Sigmoid colon (tissue), 7 donors: ENCODE data around the gene PLXNA4. TPM values are rescaled to one million over a fixed set of nuclear protein-coding genes. Genes with fewer than 3 reads are reported as not detected.

Experiments
- DNase-seq: peaks from one replicate; pipeline ENCODE4 v3.0.0-alpha.2; 2019
- H3K27ac ChIP-seq, 4 donors: fragments of 200-600 bp; sonication (generic); one replicate each; pipeline ENCODE4 v1.5.1; 2016 to 2019; ENCODE audit warnings: mild to moderate bottlenecking in 1 of 4
- H3K27me3 ChIP-seq, 3 donors: fragments of 200-600 bp; sonication (generic); one replicate each; pipeline ENCODE4 v1.5.1; 2019; ENCODE audit warnings: mild to moderate bottlenecking in 1 of 3
- H3K36me3 ChIP-seq, 4 donors: fragments of 200-600 bp; sonication (generic); one replicate each; pipeline ENCODE4 v1.5.1; 2016 to 2019
- H3K4me1 ChIP-seq, 4 donors: fragments of 200-600 bp; sonication (generic); one replicate each; pipeline ENCODE4 v1.5.1; 2017 to 2019
- H3K4me3 ChIP-seq, 4 donors: fragments of 200-600 bp; sonication (generic); one replicate each; pipeline ENCODE4 v1.5.1; 2017 to 2019; ENCODE audit warnings: mild to moderate bottlenecking in 2 of 4, moderate library complexity in 1 of 4
- H3K9me3 ChIP-seq, 4 donors: fragments of 200-600 bp in 3 of 4; sonication (generic) in 3 of 4; one replicate each; pipeline versions ENCODE4 v1.5.1 to v1.6.1; 2013 to 2019
- CTCF ChIP-seq, 4 experiments: fragments of 450-650 bp in 3 of 4; fragments of 200-600 bp in 1 of 4; IDR thresholded peaks; one replicate each; pipeline ENCODE4 v1.5.1; 2016 to 2019; ENCODE audit warnings: antibody characterized with exemption in 4 of 4, mild to moderate bottlenecking in 3 of 4, moderate library complexity in 2 of 4
- EP300 ChIP-seq, 4 donors: sonication (generic); formaldehyde crosslinking; IDR thresholded peaks; one replicate each; pipeline ENCODE4 v1.6.1; 2017; ENCODE audit warnings: antibody characterized with exemption in 4 of 4
- POLR2A ChIP-seq, 2 donors: fragments of 450-650 bp; IDR thresholded peaks; one replicate each; pipeline ENCODE4 v1.6.1; 2016; ENCODE audit warnings: antibody characterized with exemption in 2 of 2, mild to moderate bottlenecking in 2 of 2, moderate library complexity in 2 of 2
- POLR2AphosphoS5 ChIP-seq, 4 donors: sonication (generic); formaldehyde crosslinking; IDR thresholded peaks; one replicate each; pipeline ENCODE4 v1.6.1; 2017; ENCODE audit warnings: antibody characterized with exemption in 4 of 4
- WGBS, 2 donors: extraction: QIAGEN DNeasy Blood & Tissue Kit; methylation state at CpG; one replicate each; pipeline ENCODE4 v1.1.7; 2013; 5-methylcytosine and 5-hydroxymethylcytosine counted together
- intact Hi-C: fragments of 100-400 bp; cut with DNase I; formaldehyde crosslinking; loops from one replicate; pipeline ENCODE4 v1.15.1; 2023
- polyA plus RNA-seq, 3 donors: library from polyadenylated mRNA; stranded (reverse); fragments of 200-250 nt; gene quantifications; one replicate each; pipeline ENCODE4 v1.2.3, GENCODE V29; 2013
- total RNA-seq, 4 donors: library from RNA; depleted of rRNA; stranded (reverse); fragments of >200 nt; gene quantifications; one replicate each; pipeline ENCODE4 v1.1.0, GENCODE V29; 2016
- donor health status: healthy with polysubstance abuse.
- donor health status: Bipolar disorder and iron deficiency.
- donor health status: healthy.

Gene PLXNA4
- total and polyA plus RNA-seq, 7 donors = under 0.01 to 10.5 (median 3.7) TPM; not detected in 1

GRCh38 chr7:132398253-132398925 is 177.9 kb downstream of the PLXNA4 start:
- intact Hi-C loops = loop anchor here (5.0 to 10.0 kb wide), 2 partner anchors 144 to 179 kb away; partner anchors contain the start of gene PLXNA4
- Histone ChIP-seq H3K27ac (peak overlapping the region; percentile 38 to 84 (median 51)), H3K4me3 (no peak overlapping the region), H3K27me3 (no peaks in the 10 kb centered on the region), H3K9me3 (peaks cover 0 to 4% (median 0%) of the 10 kb centered on the region in 4 donors), H3K36me3 (no peaks in the 10 kb centered on the region), H3K4me1 (peaks cover 0 to 31% (median 27%) of the 10 kb centered on the region in 4 donors)
- TF ChIP-seq POLR2A (IDR thresholded peaks at IDR 0.05) = no peak
- TF ChIP-seq EP300 (IDR thresholded peaks at IDR 0.05) = peak in 1 of 4 donors; percentile 35
- peak in 2 of 4 donors; percentile 22 to 47 for TF ChIP-seq POLR2AphosphoS5 (IDR thresholded peaks at IDR 0.05)
- no peak for TF ChIP-seq CTCF (IDR thresholded peaks at IDR 0.05)
- DNase-seq = peak; percentile 70
- 90 to 91% methylated on average over 14 of the region's 14 CpGs for WGBS, 2 donors

DNA sequence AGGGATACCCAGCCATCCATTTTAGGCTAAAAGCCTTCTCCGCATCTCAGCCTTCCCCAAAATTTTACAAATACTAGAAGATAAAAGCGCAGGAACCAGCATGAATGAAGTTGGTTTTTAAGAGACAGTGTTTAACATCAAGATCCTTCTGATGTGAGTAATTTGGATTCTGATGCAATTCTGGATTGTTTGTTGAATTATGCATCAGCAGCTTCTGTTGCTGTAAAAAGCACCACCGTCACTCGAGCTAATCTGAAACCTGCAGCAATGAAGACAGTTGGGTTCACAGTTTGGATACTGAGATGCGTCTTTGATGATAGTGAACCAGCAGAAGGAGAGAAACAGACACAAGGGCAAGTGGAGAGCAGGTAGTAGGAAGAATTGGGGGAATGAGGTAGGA is 179.2 kb downstream of the PLXNA4 start:
- no peak for TF ChIP-seq CTCF (IDR thresholded peaks at IDR 0.05)
- no peak for TF ChIP-seq EP300 (IDR thresholded peaks at IDR 0.05)
- no peak for TF ChIP-seq POLR2AphosphoS5 (IDR thresholded peaks at IDR 0.05)
- TF ChIP-seq POLR2A (IDR thresholded peaks at IDR 0.05) = no peak
- Histone ChIP-seq H3K27me3 (no peaks in the 10 kb centered on the region), H3K9me3 (peaks cover 0 to 4% (median 0%) of the 10 kb centered on the region in 4 donors), H3K4me1 (peaks cover 0 to 24% (median 16%) of the 10 kb centered on the region in 4 donors), H3K4me3 (no peak overlapping the region), H3K36me3 (no peaks in the 10 kb centered on the region), H3K27ac (peak overlapping the region in 1 of 4 donors; percentile 84)
- 93% methylated on average over 5 of the region's 5 CpGs for WGBS, 2 donors
- intact Hi-C loops = loop anchor here (5.0 to 10.0 kb wide), 2 partner anchors 142 to 180 kb away; partner anchors contain the start of gene PLXNA4
- no peak for DNase-seq

DNA sequence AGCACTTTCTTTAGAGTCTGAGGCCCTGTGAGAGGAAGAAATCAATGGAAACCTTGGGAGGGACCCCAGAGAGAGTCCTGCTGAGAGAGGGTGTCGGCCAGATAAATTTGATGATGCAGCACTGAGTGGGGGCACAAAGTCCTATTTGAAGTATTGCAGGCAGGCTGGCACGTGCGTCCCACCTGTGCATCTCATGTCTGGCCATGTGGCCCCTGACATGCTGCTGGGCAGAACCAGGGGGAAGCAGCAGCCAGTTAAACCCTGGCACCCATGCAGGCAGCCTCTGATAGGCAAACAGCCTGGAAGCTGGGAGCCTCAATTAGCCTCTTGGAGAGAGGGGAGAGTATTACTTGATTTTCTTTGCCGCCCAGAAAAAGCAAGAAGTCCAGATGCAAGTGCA is 180.9 kb downstream of the PLXNA4 start:
- H3K27ac ChIP-seq = peak overlapping the region in 1 of 4 donors; percentile 75
- intact Hi-C loops = loop anchor here (5.0 to 10.0 kb wide), 2 partner anchors 141 to 182 kb away; partner anchors contain the start of gene PLXNA4

More for the DNA sequence above, 180.9 kb downstream of the PLXNA4 start:
- DNase-seq = no peak
- Histone ChIP-seq H3K4me1 (peaks cover 0 to 32% (median 16%) of the 10 kb centered on the region in 4 donors), H3K9me3 (no peaks in the 10 kb centered on the region), H3K27me3 (no peaks in the 10 kb centered on the region), H3K36me3 (no peaks in the 10 kb centered on the region), H3K4me3 (no peak overlapping the region)
- TF ChIP-seq CTCF (IDR thresholded peaks at IDR 0.05) (no peak), EP300 (IDR thresholded peaks at IDR 0.05) (no peak), POLR2A (IDR thresholded peaks at IDR 0.05) (no peak), POLR2AphosphoS5 (IDR thresholded peaks at IDR 0.05) (no peak)
- WGBS, 2 donors = 84 to 92% methylated on average over 4 of the region's 4 CpGs
